Measurements from ENCODE around the gene NRDE2.

DNA sequence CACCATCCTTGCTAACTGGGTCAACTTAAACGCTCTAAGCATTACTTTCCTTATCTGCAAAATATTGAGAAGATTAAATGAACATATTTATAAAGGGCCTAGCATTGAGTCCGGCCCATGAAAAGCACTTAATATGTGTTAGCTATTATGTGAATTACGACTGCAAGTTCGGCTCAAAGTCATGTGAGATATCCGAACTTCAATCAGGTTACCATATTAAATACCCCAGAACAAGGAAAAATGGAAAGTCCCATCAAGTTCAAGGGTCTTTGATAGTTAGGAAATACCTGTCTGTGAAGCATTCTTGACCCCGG lies 487 bp upstream of the NRDE2 start:
- TF ChIP-seq, protein P1, sequence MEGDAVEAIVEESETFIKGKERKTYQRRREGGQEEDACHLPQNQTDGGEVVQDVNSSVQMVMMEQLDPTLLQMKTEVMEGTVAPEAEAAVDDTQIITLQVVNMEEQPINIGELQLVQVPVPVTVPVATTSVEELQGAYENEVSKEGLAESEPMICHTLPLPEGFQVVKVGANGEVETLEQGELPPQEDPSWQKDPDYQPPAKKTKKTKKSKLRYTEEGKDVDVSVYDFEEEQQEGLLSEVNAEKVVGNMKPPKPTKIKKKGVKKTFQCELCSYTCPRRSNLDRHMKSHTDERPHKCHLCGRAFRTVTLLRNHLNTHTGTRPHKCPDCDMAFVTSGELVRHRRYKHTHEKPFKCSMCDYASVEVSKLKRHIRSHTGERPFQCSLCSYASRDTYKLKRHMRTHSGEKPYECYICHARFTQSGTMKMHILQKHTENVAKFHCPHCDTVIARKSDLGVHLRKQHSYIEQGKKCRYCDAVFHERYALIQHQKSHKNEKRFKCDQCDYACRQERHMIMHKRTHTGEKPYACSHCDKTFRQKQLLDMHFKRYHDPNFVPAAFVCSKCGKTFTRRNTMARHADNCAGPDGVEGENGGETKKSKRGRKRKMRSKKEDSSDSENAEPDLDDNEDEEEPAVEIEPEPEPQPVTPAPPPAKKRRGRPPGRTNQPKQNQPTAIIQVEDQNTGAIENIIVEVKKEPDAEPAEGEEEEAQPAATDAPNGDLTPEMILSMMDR (IDR thresholded peaks at IDR 0.05; ENCODE audit: insufficient read depth, low read depth, low read length) = no peak
- no peak for TF ChIP-seq EZH2 (IDR thresholded peaks at IDR 0.05; ENCODE audit: insufficient read depth, low read length)

All from astrocyte (in vitro differentiated cells and primary cell).